Measurements from ENCODE around the gene PSAP. TPM values are rescaled to one million over a fixed set of nuclear protein-coding genes. Genes with fewer than 3 reads are reported as not detected.
A peak's percentile ranks its signal among the peaks of the same experiment; 100 is the strongest.

The PSAP gene
- total and polyA plus RNA-seq, 4 donors = 255 to 671 (median 472) TPM

DNA sequence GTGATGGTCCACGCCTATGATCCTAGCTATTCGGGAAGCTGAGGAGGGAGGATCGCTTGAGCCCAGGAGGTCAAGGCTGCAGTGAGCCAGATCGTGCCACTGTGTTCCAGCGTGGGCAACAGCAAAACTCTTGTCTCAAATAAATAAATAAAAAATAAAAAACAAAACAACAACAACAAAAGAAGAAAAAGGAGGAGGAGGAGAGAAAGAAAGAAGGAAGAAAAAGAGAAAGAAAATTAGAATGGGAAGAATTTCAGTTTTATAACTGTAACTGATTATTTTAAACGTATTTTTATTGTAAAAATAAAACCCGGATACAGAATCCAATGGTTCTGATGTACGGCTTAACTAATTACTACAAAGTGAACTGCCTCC is 37.2 kb upstream of the PSAP start:
- Histone ChIP-seq H3K27ac (ENCODE audit: low read depth in 1 of 2, low read length in 2 of 2) (no peak overlapping the region), H3K4me1 (ENCODE audit: control insufficient read depth in 4 of 4, insufficient read depth in 4 of 4, low read length in 3 of 4) (peaks cover 0 to 10% (median 7%) of the 10 kb centered on the region in 4 donors), H3K4me3 (ENCODE audit: low read depth in 1 of 3, low read length in 3 of 3) (no peak overlapping the region), H3K36me3 (ENCODE audit: control insufficient read depth in 4 of 4, insufficient read depth in 3 of 4, low read depth in 1 of 4, low read length in 3 of 4) (no peaks in the 10 kb centered on the region), H3K27me3 (ENCODE audit: control insufficient read depth in 4 of 4, insufficient read depth in 4 of 4, low read length in 3 of 4) (no peaks in the 10 kb centered on the region), H3K9me3 (ENCODE audit: control insufficient read depth in 4 of 4, low read length in 3 of 4) (no peaks in the 10 kb centered on the region), H3K9ac (ENCODE audit: low read depth in 1 of 2, low read length in 2 of 2) (peak overlapping the region in 1 of 2 donors; percentile 47)
- no peak for DNase-seq (ENCODE audit: low spot score)
- TF ChIP-seq GABPA (IDR thresholded peaks at IDR 0.05 in 1 of 2, conservative IDR thresholded peaks at IDR 0.05 in 1 of 2) = no peak
- no peak for TF ChIP-seq RXRA (IDR thresholded peaks at IDR 0.05)
- TF ChIP-seq, protein P1, sequence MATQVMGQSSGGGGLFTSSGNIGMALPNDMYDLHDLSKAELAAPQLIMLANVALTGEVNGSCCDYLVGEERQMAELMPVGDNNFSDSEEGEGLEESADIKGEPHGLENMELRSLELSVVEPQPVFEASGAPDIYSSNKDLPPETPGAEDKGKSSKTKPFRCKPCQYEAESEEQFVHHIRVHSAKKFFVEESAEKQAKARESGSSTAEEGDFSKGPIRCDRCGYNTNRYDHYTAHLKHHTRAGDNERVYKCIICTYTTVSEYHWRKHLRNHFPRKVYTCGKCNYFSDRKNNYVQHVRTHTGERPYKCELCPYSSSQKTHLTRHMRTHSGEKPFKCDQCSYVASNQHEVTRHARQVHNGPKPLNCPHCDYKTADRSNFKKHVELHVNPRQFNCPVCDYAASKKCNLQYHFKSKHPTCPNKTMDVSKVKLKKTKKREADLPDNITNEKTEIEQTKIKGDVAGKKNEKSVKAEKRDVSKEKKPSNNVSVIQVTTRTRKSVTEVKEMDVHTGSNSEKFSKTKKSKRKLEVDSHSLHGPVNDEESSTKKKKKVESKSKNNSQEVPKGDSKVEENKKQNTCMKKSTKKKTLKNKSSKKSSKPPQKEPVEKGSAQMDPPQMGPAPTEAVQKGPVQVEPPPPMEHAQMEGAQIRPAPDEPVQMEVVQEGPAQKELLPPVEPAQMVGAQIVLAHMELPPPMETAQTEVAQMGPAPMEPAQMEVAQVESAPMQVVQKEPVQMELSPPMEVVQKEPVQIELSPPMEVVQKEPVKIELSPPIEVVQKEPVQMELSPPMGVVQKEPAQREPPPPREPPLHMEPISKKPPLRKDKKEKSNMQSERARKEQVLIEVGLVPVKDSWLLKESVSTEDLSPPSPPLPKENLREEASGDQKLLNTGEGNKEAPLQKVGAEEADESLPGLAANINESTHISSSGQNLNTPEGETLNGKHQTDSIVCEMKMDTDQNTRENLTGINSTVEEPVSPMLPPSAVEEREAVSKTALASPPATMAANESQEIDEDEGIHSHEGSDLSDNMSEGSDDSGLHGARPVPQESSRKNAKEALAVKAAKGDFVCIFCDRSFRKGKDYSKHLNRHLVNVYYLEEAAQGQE (IDR thresholded peaks at IDR 0.05) = no peak
- TF ChIP-seq FOXA1 (IDR thresholded peaks at IDR 0.05) = no peak
- TF ChIP-seq CTCF (IDR thresholded peaks at IDR 0.05; ENCODE audit: low read depth, low read length, missing input control) = no peak
- no peak for TF ChIP-seq HNF4A (conservative IDR thresholded peaks at IDR 0.05)
- no peak for TF ChIP-seq YY1 (IDR thresholded peaks at IDR 0.05)
- TF ChIP-seq, protein P2, sequence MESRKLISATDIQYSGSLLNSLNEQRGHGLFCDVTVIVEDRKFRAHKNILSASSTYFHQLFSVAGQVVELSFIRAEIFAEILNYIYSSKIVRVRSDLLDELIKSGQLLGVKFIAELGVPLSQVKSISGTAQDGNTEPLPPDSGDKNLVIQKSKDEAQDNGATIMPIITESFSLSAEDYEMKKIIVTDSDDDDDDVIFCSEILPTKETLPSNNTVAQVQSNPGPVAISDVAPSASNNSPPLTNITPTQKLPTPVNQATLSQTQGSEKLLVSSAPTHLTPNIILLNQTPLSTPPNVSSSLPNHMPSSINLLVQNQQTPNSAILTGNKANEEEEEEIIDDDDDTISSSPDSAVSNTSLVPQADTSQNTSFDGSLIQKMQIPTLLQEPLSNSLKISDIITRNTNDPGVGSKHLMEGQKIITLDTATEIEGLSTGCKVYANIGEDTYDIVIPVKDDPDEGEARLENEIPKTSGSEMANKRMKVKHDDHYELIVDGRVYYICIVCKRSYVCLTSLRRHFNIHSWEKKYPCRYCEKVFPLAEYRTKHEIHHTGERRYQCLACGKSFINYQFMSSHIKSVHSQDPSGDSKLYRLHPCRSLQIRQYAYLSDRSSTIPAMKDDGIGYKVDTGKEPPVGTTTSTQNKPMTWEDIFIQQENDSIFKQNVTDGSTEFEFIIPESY (IDR thresholded peaks at IDR 0.05) = no peak
- no peak for TF ChIP-seq FOXA2 (IDR thresholded peaks at IDR 0.05)
- TF ChIP-seq, protein P3, sequence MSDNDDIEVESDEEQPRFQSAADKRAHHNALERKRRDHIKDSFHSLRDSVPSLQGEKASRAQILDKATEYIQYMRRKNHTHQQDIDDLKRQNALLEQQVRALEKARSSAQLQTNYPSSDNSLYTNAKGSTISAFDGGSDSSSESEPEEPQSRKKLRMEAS (IDR thresholded peaks at IDR 0.05) = no peak
- TF ChIP-seq RAD21 (IDR thresholded peaks at IDR 0.05) = no peak
- TF ChIP-seq, protein P4, sequence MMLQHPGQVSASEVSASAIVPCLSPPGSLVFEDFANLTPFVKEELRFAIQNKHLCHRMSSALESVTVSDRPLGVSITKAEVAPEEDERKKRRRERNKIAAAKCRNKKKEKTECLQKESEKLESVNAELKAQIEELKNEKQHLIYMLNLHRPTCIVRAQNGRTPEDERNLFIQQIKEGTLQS (IDR thresholded peaks at IDR 0.05) = no peak
- TF ChIP-seq HNF4G (IDR thresholded peaks at IDR 0.05) = no peak
- no peak for TF ChIP-seq EGR1 (IDR thresholded peaks at IDR 0.05; ENCODE audit: low read depth in 2 of 2)
- no peak for TF ChIP-seq SP1 (IDR thresholded peaks at IDR 0.05)
- no peak for TF ChIP-seq NR2F2 (IDR thresholded peaks at IDR 0.05)
- TF ChIP-seq JUND (IDR thresholded peaks at IDR 0.05) = no peak
- no peak for TF ChIP-seq TAF1 (conservative IDR thresholded peaks at IDR 0.05)
- whole genome bisulfite sequencing = 64% methylated on average over 8 of the region's 8 CpGs

Measured in liver (tissue), 9 donors.